Panc1 (cell line): Measurements from ENCODE around the gene TAF6L.

Experiments used
- CTCF ChIP-seq: fragments of 450-650 bp; IDR thresholded peaks from 2 replicates; pipeline ENCODE4 v1.5.1; 2017; ENCODE audit warnings: mild to moderate bottlenecking
- POLR2AphosphoS5 ChIP-seq: IDR thresholded peaks from 2 replicates; pipeline ENCODE4 v1.6.1; 2012; ENCODE audit warnings: mild to moderate bottlenecking, low read depth, low read length, moderate library complexity
- REST ChIP-seq, 2 experiments: IDR thresholded peaks; 2 replicates each; pipeline ENCODE4 v1.6.1; 2011 to 2012; ENCODE audit warnings: low read depth in 2 of 2, control low read depth in 1 of 2, low read length in 1 of 2, mild to moderate bottlenecking in 1 of 2, moderate library complexity in 1 of 2; ENCODE audit not compliant: insufficient read depth in 1 of 2
- SIN3A ChIP-seq: IDR thresholded peaks from 2 replicates; pipeline ENCODE4 v1.6.1; 2012; ENCODE audit warnings: low read depth, mild to moderate bottlenecking, low read length, moderate library complexity, borderline replicate concordance; ENCODE audit not compliant: insufficient read depth
- TCF7L2 ChIP-seq: IDR thresholded peaks from 2 replicates; pipeline ENCODE4 v1.6.1; 2011; ENCODE audit warnings: mild to moderate bottlenecking, low read depth, low read length, inconsistent platforms

- TF ChIP-seq CTCF (no peak), POLR2AphosphoS5 (no peak), SIN3A (no peak), REST (IDR thresholded peaks at IDR 0.05; ENCODE audit: insufficient read depth in 1 of 2, low read depth in 2 of 2, low read length in 1 of 2) (no peak), TCF7L2 (no peak)
These were observed 33.3 kb downstream of the TAF6L start for GRCh38 chr11:62804310-62805075.
